Measurements from ENCODE around the gene CNKSR1. TPM values are rescaled to one million over a fixed set of nuclear protein-coding genes. Genes with fewer than 3 reads are reported as not detected.

CNKSR1 gene
- total and polyA plus RNA-seq, 2 of the 13 experiments (the other 11 are each of a cell fraction or from before 2014, with no cell fraction given) = 3.4 to 8.9 TPM

DNA sequence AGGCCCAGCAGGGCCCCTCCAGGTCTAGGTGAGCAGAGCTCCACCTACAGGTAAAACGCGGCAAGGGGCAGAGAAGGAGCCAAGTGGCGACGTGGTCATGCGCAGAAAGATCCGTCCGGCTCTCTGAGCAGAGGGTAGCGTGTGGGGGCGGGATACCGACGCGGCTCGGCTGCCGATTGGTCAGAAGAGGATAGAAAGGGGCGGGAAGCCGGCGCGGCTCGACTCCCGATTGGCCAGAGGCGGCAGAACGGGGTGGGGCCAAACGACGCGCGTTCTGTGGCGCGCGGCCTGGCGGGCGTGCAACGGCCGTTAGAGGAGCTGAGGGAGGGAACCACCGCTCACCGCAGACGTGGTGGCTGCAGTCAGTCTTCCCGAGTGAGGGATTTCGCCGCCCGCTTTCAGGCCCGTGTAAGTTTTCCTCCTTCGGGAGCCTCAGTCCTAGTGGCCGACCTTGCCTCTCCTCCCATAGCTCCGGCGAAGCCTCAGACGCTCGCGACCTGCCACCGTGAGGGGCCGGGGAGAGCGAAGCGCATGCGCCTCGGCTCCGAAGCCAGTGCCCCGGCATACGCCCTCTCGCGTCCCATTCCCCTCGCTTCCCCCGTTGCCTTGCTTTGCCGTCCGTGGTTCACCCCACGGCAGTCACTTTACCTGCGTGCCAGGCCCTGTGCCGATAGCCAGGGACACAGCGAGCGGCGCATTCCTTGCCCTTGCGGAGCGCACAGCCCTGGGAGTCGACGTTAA lies 56.8 kb downstream of the CNKSR1 start, which contains the start of gene CEP85 (continued):
- TF ChIP-seq, protein P1, sequence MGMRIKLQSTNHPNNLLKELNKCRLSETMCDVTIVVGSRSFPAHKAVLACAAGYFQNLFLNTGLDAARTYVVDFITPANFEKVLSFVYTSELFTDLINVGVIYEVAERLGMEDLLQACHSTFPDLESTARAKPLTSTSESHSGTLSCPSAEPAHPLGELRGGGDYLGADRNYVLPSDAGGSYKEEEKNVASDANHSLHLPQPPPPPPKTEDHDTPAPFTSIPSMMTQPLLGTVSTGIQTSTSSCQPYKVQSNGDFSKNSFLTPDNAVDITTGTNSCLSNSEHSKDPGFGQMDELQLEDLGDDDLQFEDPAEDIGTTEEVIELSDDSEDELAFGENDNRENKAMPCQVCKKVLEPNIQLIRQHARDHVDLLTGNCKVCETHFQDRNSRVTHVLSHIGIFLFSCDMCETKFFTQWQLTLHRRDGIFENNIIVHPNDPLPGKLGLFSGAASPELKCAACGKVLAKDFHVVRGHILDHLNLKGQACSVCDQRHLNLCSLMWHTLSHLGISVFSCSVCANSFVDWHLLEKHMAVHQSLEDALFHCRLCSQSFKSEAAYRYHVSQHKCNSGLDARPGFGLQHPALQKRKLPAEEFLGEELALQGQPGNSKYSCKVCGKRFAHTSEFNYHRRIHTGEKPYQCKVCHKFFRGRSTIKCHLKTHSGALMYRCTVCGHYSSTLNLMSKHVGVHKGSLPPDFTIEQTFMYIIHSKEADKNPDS (CRISPR knock-in tag; IDR thresholded peaks at IDR 0.05) = no peak
- TF ChIP-seq ZNF678 (CRISPR knock-in tag; IDR thresholded peaks at IDR 0.05) (no peak; the same call in 1 of the 2 replicates), SIN3A (IDR thresholded peaks at IDR 0.05; ENCODE audit: borderline replicate concordance, low read depth, low read length) (peak; percentile 66; the same call in 1 of the 2 replicates), SOX13 (IDR thresholded peaks at IDR 0.05) (no peak), SOX13 (CRISPR knock-in tag; conservative IDR thresholded peaks at IDR 0.05 in 1 of 2, IDR thresholded peaks at IDR 0.05 in 1 of 2) (no peak), ZNF713 (CRISPR knock-in tag; IDR thresholded peaks at IDR 0.05) (no peak), SMAD1 (CRISPR knock-in tag; IDR thresholded peaks at IDR 0.05; ENCODE audit: borderline replicate concordance, low read depth) (no peak), ZNF83 (CRISPR knock-in tag; IDR thresholded peaks at IDR 0.05; ENCODE audit: borderline replicate concordance) (peak; percentile 22), ZNF883 (CRISPR knock-in tag; IDR thresholded peaks at IDR 0.05; ENCODE audit: not compliant biosample characterization) (peak; percentile 47), CBX5 (CRISPR knock-in tag; IDR thresholded peaks at IDR 0.05; ENCODE audit: borderline replicate concordance) (0 out of 2 replicates have a peak, but pooled peaks have one; percentile 27), ZKSCAN1 (IDR thresholded peaks at IDR 0.05; ENCODE audit: low read length) (no peak), U2AF2 (IDR thresholded peaks at IDR 0.05; ENCODE audit: low read depth, low read length) (no peak), GABPB1 (CRISPR knock-in tag; IDR thresholded peaks at IDR 0.05) (peak; percentile 76)
- TF ChIP-seq, protein P2, sequence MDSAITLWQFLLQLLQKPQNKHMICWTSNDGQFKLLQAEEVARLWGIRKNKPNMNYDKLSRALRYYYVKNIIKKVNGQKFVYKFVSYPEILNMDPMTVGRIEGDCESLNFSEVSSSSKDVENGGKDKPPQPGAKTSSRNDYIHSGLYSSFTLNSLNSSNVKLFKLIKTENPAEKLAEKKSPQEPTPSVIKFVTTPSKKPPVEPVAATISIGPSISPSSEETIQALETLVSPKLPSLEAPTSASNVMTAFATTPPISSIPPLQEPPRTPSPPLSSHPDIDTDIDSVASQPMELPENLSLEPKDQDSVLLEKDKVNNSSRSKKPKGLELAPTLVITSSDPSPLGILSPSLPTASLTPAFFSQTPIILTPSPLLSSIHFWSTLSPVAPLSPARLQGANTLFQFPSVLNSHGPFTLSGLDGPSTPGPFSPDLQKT (CRISPR knock-in tag; IDR thresholded peaks at IDR 0.05; ENCODE audit: borderline replicate concordance) = no peak
- TF ChIP-seq, protein P3, sequence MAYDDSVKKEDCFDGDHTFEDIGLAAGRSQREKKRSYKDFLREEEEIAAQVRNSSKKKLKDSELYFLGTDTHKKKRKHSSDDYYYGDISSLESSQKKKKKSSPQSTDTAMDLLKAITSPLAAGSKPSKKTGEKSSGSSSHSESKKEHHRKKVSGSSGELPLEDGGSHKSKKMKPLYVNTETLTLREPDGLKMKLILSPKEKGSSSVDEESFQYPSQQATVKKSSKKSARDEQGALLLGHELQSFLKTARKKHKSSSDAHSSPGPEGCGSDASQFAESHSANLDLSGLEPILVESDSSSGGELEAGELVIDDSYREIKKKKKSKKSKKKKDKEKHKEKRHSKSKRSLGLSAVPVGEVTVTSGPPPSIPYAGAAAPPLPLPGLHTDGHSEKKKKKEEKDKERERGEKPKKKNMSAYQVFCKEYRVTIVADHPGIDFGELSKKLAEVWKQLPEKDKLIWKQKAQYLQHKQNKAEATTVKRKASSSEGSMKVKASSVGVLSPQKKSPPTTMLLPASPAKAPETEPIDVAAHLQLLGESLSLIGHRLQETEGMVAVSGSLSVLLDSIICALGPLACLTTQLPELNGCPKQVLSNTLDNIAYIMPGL (CRISPR knock-in tag; IDR thresholded peaks at IDR 0.05; ENCODE audit: borderline replicate concordance in 1 of 2, low read depth in 1 of 2) = peak; percentile 73 to 94
- TF ChIP-seq, protein P4, sequence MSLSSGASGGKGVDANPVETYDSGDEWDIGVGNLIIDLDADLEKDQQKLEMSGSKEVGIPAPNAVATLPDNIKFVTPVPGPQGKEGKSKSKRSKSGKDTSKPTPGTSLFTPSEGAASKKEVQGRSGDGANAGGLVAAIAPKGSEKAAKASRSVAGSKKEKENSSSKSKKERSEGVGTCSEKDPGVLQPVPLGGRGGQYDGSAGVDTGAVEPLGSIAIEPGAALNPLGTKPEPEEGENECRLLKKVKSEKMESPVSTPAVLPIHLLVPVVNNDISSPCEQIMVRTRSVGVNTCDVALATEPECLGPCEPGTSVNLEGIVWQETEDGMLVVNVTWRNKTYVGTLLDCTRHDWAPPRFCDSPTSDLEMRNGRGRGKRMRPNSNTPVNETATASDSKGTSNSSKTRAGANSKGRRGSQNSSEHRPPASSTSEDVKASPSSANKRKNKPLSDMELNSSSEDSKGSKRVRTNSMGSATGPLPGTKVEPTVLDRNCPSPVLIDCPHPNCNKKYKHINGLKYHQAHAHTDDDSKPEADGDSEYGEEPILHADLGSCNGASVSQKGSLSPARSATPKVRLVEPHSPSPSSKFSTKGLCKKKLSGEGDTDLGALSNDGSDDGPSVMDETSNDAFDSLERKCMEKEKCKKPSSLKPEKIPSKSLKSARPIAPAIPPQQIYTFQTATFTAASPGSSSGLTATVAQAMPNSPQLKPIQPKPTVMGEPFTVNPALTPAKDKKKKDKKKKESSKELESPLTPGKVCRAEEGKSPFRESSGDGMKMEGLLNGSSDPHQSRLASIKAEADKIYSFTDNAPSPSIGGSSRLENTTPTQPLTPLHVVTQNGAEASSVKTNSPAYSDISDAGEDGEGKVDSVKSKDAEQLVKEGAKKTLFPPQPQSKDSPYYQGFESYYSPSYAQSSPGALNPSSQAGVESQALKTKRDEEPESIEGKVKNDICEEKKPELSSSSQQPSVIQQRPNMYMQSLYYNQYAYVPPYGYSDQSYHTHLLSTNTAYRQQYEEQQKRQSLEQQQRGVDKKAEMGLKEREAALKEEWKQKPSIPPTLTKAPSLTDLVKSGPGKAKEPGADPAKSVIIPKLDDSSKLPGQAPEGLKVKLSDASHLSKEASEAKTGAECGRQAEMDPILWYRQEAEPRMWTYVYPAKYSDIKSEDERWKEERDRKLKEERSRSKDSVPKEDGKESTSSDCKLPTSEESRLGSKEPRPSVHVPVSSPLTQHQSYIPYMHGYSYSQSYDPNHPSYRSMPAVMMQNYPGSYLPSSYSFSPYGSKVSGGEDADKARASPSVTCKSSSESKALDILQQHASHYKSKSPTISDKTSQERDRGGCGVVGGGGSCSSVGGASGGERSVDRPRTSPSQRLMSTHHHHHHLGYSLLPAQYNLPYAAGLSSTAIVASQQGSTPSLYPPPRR (CRISPR knock-in tag; IDR thresholded peaks at IDR 0.05; ENCODE audit: borderline replicate concordance) = 0 out of 2 replicates have a peak, but pooled peaks have one; percentile 15
- TF ChIP-seq, protein P5, sequence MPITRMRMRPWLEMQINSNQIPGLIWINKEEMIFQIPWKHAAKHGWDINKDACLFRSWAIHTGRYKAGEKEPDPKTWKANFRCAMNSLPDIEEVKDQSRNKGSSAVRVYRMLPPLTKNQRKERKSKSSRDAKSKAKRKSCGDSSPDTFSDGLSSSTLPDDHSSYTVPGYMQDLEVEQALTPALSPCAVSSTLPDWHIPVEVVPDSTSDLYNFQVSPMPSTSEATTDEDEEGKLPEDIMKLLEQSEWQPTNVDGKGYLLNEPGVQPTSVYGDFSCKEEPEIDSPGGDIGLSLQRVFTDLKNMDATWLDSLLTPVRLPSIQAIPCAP (CRISPR knock-in tag; IDR thresholded peaks at IDR 0.05; ENCODE audit: low read depth) = 0 out of 2 replicates have a peak, but pooled peaks have one; percentile 48

Data from HepG2 (cell line).